Natural killer cell (primary cell): ENCODE results near the gene NTRK2. TPM values are rescaled to one million over a fixed set of nuclear protein-coding genes. Genes with fewer than 3 reads are reported as not detected.

Source experiments
- ATAC-seq, 3 donors: fragments of 150-1000 bp in 2 of 3; fragments of 200-7000 bp in 1 of 3; cut with Tn5 transposase; 1 replicate in 1 of 3; 2 replicates in 2 of 3; pipeline ENCODE4 v1.10.0; 2021; ENCODE audit warnings: mild to moderate bottlenecking in 2 of 3, moderate library complexity in 2 of 3
- DNase-seq, 2 donors: peaks; one replicate each; pipeline versions ENCODE4 v3.0.0 to v3.0.0-alpha.2; 2013 to 2021; ENCODE audit warnings: mixed read lengths in 1 of 2
- H3K27ac ChIP-seq: one replicate; pipeline ENCODE4 v1.5.1; 2013; ENCODE audit warnings: mild to moderate bottlenecking, low read length
- H3K27me3 ChIP-seq: one replicate; pipeline ENCODE4 v1.6.1; 2013; ENCODE audit warnings: low read length; ENCODE audit not compliant: control insufficient read depth, insufficient read depth
- H3K36me3 ChIP-seq: one replicate; pipeline ENCODE4 v1.6.1; 2013; ENCODE audit warnings: low read length; ENCODE audit not compliant: control insufficient read depth, insufficient read depth
- H3K4me1 ChIP-seq: one replicate; pipeline ENCODE4 v1.6.1; 2013; ENCODE audit warnings: low read length; ENCODE audit not compliant: control insufficient read depth, insufficient read depth
- H3K4me3 ChIP-seq: one replicate; pipeline ENCODE4 v1.5.1; 2013; ENCODE audit warnings: low read length
- H3K9me3 ChIP-seq: one replicate; pipeline ENCODE4 v1.6.1; 2013; ENCODE audit warnings: low read length; ENCODE audit not compliant: control insufficient read depth, insufficient read depth
- H3K27ac Mint-ChIP-seq, 2 donors: one replicate each; pipeline ENCODE4 v1.8.0; 2022; ENCODE audit warnings: mild to moderate bottlenecking in 2 of 2, mixed read lengths in 2 of 2, moderate library complexity in 1 of 2
- H3K27me3 Mint-ChIP-seq, 2 donors: one replicate each; pipeline ENCODE4 v1.8.0; 2022; ENCODE audit warnings: low read depth in 2 of 2, mixed read lengths in 2 of 2
- H3K36me3 Mint-ChIP-seq: one replicate; pipeline ENCODE4 v1.8.0; 2022; ENCODE audit warnings: mixed read lengths
- H3K4me1 Mint-ChIP-seq, 2 donors: one replicate each; pipeline ENCODE4 v1.8.0; 2022; ENCODE audit warnings: mixed read lengths in 2 of 2
- H3K4me3 Mint-ChIP-seq: one replicate; pipeline ENCODE4 v1.8.0; 2022; ENCODE audit warnings: mild to moderate bottlenecking, moderate library complexity, mixed read lengths
- H3K9me3 Mint-ChIP-seq, 2 donors: one replicate each; pipeline ENCODE4 v1.8.0; 2022; ENCODE audit warnings: mixed read lengths in 2 of 2
- CTCF ChIP-seq: fragments of 200-600 bp; IDR thresholded peaks from one replicate; pipeline ENCODE4 v1.8.0; 2022; ENCODE audit warnings: antibody characterized with exemption
- WGBS: methylation state at CpG from one replicate; pipeline ENCODE4 v1.1.7; 2013; ENCODE audit warnings: missing lambda C conversion rate; ENCODE audit not compliant: insufficient coverage; 5-methylcytosine and 5-hydroxymethylcytosine counted together
- intact Hi-C: fragments of 100-400 bp; cut with micrococcal nuclease; formaldehyde crosslinking; loops from one replicate; pipeline ENCODE4 v1.14.2; 2022
- total RNA-seq, 4 donors: library from RNA; stranded (reverse); fragments of 120-200 nt in 1 of 4; gene quantifications; one replicate each; pipeline versions ENCODE4 v1.2.3 to v1.2.4, GENCODE V29; 2013 to 2022

Gene NTRK2
- total RNA-seq, 3 donors from 2014 or later (not counting 1 experiment from before 2014, with no cell fraction given): 0.08 TPM; not detected in 2

- ATAC-seq (no peak), DNase-seq (no peak)
- Mint-ChIP-seq H3K4me1 (no peaks in the 10 kb centered on the region), H3K9me3 (no peaks in the 10 kb centered on the region), H3K27ac (no peak overlapping the region), H3K4me3 (no peak overlapping the region), H3K27me3 (peaks cover 20 to 58% of the 10 kb centered on the region in 2 donors), H3K36me3 (no peaks in the 10 kb centered on the region)
- Histone ChIP-seq H3K36me3 (no peaks in the 10 kb centered on the region), H3K27me3 (no peaks in the 10 kb centered on the region), H3K4me3 (no peak overlapping the region), H3K4me1 (no peaks in the 10 kb centered on the region), H3K27ac (no peak overlapping the region), H3K9me3 (no peaks in the 10 kb centered on the region)
- TF ChIP-seq CTCF: no peak
- WGBS: 87% methylated on average over 3 of the region's 4 CpGs
- intact Hi-C loops: no loop called here
Observed at GRCh38 chr9:84811072-84811750, 141.7 kb downstream of the NTRK2 start.

- intact Hi-C loops: no loop called here
- no peak overlapping the region for H3K4me3 Mint-ChIP-seq
- no peak overlapping the region for H3K27ac Mint-ChIP-seq
Observed at GRCh38 chr9:84811751-84812074, 142.2 kb downstream of the NTRK2 start.

GRCh38 chr9:84812355-84812754, 142.8 kb downstream of the NTRK2 start:
- WGBS: 92% methylated on average over 5 of the region's 5 CpGs
- intact Hi-C loops: no loop called here
- TF ChIP-seq CTCF: no peak
- Histone ChIP-seq H3K36me3 (no peaks in the 10 kb centered on the region), H3K4me1 (no peaks in the 10 kb centered on the region), H3K4me3 (no peak overlapping the region), H3K27me3 (no peaks in the 10 kb centered on the region), H3K9me3 (no peaks in the 10 kb centered on the region), H3K27ac (no peak overlapping the region)
- Mint-ChIP-seq H3K27ac (no peak overlapping the region), H3K4me1 (no peaks in the 10 kb centered on the region), H3K4me3 (no peak overlapping the region), H3K9me3 (no peaks in the 10 kb centered on the region), H3K36me3 (no peaks in the 10 kb centered on the region), H3K27me3 (peaks cover 20 to 52% of the 10 kb centered on the region in 2 donors)
- no peak for DNase-seq
- ATAC-seq: no peak

More at GRCh38 chr9:84811751-84812074, 142.2 kb downstream of the NTRK2 start:
- ATAC-seq (no peak), DNase-seq (no peak)
- H3K36me3 Mint-ChIP-seq: no peaks in the 10 kb centered on the region
- H3K27me3 ChIP-seq: no peaks in the 10 kb centered on the region
- 80% methylated on average over 1 of the region's 1 CpG for WGBS
- H3K4me3 ChIP-seq: no peak overlapping the region
- H3K9me3 Mint-ChIP-seq: no peaks in the 10 kb centered on the region
- TF ChIP-seq CTCF: no peak
- no peaks in the 10 kb centered on the region for H3K9me3 ChIP-seq
- no peaks in the 10 kb centered on the region for H3K4me1 Mint-ChIP-seq
- no peaks in the 10 kb centered on the region for H3K36me3 ChIP-seq
- no peak overlapping the region for H3K27ac ChIP-seq
- H3K27me3 Mint-ChIP-seq: peaks cover 20 to 57% of the 10 kb centered on the region in 2 donors
- no peaks in the 10 kb centered on the region for H3K4me1 ChIP-seq

- no peak overlapping the region for H3K4me3 ChIP-seq
- no peaks in the 10 kb centered on the region for H3K9me3 ChIP-seq
- Mint-ChIP-seq H3K9me3 (no peaks in the 10 kb centered on the region), H3K27ac (no peak overlapping the region), H3K36me3 (no peaks in the 10 kb centered on the region), H3K27me3 (peaks cover 20 to 47% of the 10 kb centered on the region in 2 donors), H3K4me3 (no peak overlapping the region), H3K4me1 (no peaks in the 10 kb centered on the region)
- 75% methylated on average over 2 of the region's 3 CpGs for WGBS
- H3K27me3 ChIP-seq: no peaks in the 10 kb centered on the region
- intact Hi-C loops: no loop called here
- H3K27ac ChIP-seq: no peak overlapping the region
- ATAC-seq: no peak
- no peak for DNase-seq
- H3K4me1 ChIP-seq: no peaks in the 10 kb centered on the region
- H3K36me3 ChIP-seq: no peaks in the 10 kb centered on the region
- TF ChIP-seq CTCF: no peak
Observed at GRCh38 chr9:84812847-84813246, 143.3 kb downstream of the NTRK2 start.
